Smooth muscle cell (in vitro differentiated cells): Measurements from ENCODE around the gene ASH1L. TPM values are rescaled to one million over a fixed set of nuclear protein-coding genes. Genes with fewer than 3 reads are reported as not detected.

Experiments
- DNase-seq: peaks from one replicate; lab custom pipeline; 2025; ENCODE audit not compliant: unreplicated experiment; lab: John Stamatoyannopoulos, UW
- H2AFZ ChIP-seq: fragments of 200-600 bp; sonication (generic); 2 replicates; pipeline ENCODE4 v1.6.0; 2016; ENCODE audit warnings: antibody characterized with exemption, low read depth, mild to moderate bottlenecking
- H3F3A ChIP-seq: fragments of 200-600 bp; sonication (generic); 2 replicates; pipeline ENCODE4 v1.6.0; 2017; ENCODE audit warnings: antibody characterized with exemption, low read depth
- H3K27ac ChIP-seq: fragments of 200-600 bp; sonication (generic); 2 replicates; pipeline ENCODE4 v1.5.1; 2016; ENCODE audit warnings: low read depth, mild to moderate bottlenecking
- H3K27me3 ChIP-seq: fragments of 200-600 bp; sonication (generic); 2 replicates; pipeline ENCODE4 v1.6.1; 2016; ENCODE audit warnings: low read depth, mild to moderate bottlenecking
- H3K36me3 ChIP-seq: fragments of 200-600 bp; sonication (generic); 2 replicates; pipeline ENCODE4 v1.5.1; 2016; ENCODE audit warnings: low read depth
- H3K4me1 ChIP-seq: fragments of 200-600 bp; sonication (generic); 2 replicates; pipeline ENCODE4 v1.5.1; 2016; ENCODE audit warnings: low read depth
- H3K4me2 ChIP-seq: fragments of 200-600 bp; sonication (generic); 2 replicates; pipeline ENCODE4 v1.6.0; 2016; ENCODE audit warnings: mild to moderate bottlenecking
- H3K4me3 ChIP-seq: fragments of 200-600 bp; sonication (generic); 2 replicates; pipeline ENCODE4 v1.5.1; 2016; ENCODE audit warnings: mild to moderate bottlenecking
- H3K79me2 ChIP-seq: fragments of 200-600 bp; sonication (generic); 2 replicates; pipeline ENCODE4 v1.6.0; 2016; ENCODE audit warnings: low read depth, mild to moderate bottlenecking
- H3K9ac ChIP-seq: fragments of 200-600 bp; sonication (generic); 2 replicates; pipeline ENCODE4 v1.6.0; 2016; ENCODE audit warnings: low read depth
- H3K9me3 ChIP-seq: fragments of 200-600 bp; sonication (generic); replicated peaks from 2 replicates; pipeline ENCODE4 v1.5.1; 2016; ENCODE audit warnings: low read depth
- H4K20me1 ChIP-seq: fragments of 200-600 bp; sonication (generic); 2 replicates; pipeline ENCODE4 v1.6.0; 2016; ENCODE audit warnings: low read depth
- WGBS: methylation state at CpG from one replicate; pipeline ENCODE4 v1.1.7; 2016; ENCODE audit warnings: low lambda C conversion rate; 5-methylcytosine and 5-hydroxymethylcytosine counted together
- polyA plus RNA-seq: library from polyadenylated mRNA; unstranded; fragments of >200 nt; fragmentation: Nextera tagmentation; extraction: Ambion mirVana; gene quantifications from 2 replicates; pipeline ENCODE4 v1.2.1, GENCODE V29; 2016
- total RNA-seq: library from RNA; depleted of rRNA; stranded (reverse); fragments of >200 nt; gene quantifications from 2 replicates; pipeline ENCODE4 v1.2.3, GENCODE V29; 2014
- TF ChIP-seq, protein P1 (sequence below): fragments of 200-600 bp; sonication (generic); IDR thresholded peaks from 2 replicates; pipeline ENCODE4 v1.5.1; 2017; ENCODE audit warnings: borderline replicate concordance, mild to moderate bottlenecking, antibody characterized with exemption; ENCODE audit not compliant: insufficient read depth, poor library complexity, severe bottlenecking

ASH1L gene
- total and polyA plus RNA-seq, 2 experiments from 2014 or later: 9.2 to 38.7 TPM

DNA sequence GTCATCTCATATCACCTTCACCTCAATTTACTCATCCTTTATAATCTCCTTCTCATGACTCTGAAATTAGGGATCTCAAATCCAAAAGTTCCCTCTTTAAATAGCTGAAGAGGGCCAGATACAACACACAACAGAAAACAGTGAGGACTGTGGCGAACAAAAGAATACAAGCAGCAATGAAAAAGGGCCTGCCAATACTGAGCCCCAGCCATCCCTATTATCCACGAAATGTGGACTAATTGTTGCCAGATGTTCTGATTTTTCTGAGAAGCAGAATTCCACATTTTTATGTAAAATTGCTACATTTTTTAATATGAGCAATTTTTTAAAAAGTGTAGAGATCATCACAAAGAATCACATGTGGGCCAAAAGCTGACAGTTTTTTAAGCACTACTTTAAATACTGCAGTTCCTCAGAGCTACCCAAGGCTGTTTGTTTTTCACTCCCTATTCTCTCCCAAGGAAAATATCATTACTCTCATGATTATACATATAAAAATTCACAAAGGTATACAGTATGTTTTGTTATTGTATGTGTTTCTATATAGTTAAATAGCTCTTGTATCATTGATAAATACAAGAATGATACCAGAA, 90.0 kb downstream of the ASH1L start:
- 89% methylated on average over 2 of the region's 2 CpGs for WGBS
- no peak overlapping the region for H3K9ac ChIP-seq
- no peak overlapping the region for H2AFZ ChIP-seq
- H3K4me2 ChIP-seq: no peak overlapping the region
- no peak for DNase-seq
- H3K36me3 ChIP-seq: peaks cover 6% of the 10 kb centered on the region
- H3K9me3 ChIP-seq: no peaks in the 10 kb centered on the region
- H3K27me3 ChIP-seq: no peaks in the 10 kb centered on the region
- TF ChIP-seq, protein P1, sequence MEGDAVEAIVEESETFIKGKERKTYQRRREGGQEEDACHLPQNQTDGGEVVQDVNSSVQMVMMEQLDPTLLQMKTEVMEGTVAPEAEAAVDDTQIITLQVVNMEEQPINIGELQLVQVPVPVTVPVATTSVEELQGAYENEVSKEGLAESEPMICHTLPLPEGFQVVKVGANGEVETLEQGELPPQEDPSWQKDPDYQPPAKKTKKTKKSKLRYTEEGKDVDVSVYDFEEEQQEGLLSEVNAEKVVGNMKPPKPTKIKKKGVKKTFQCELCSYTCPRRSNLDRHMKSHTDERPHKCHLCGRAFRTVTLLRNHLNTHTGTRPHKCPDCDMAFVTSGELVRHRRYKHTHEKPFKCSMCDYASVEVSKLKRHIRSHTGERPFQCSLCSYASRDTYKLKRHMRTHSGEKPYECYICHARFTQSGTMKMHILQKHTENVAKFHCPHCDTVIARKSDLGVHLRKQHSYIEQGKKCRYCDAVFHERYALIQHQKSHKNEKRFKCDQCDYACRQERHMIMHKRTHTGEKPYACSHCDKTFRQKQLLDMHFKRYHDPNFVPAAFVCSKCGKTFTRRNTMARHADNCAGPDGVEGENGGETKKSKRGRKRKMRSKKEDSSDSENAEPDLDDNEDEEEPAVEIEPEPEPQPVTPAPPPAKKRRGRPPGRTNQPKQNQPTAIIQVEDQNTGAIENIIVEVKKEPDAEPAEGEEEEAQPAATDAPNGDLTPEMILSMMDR: no peak
- peaks cover 33% of the 10 kb centered on the region for H4K20me1 ChIP-seq
- H3F3A ChIP-seq: peaks cover 10% of the 10 kb centered on the region
- H3K4me1 ChIP-seq: peaks cover under 1% of the 10 kb centered on the region
- H3K4me3 ChIP-seq: no peak overlapping the region
- H3K27ac ChIP-seq: no peak overlapping the region
- peaks cover 67% of the 10 kb centered on the region for H3K79me2 ChIP-seq

DNA sequence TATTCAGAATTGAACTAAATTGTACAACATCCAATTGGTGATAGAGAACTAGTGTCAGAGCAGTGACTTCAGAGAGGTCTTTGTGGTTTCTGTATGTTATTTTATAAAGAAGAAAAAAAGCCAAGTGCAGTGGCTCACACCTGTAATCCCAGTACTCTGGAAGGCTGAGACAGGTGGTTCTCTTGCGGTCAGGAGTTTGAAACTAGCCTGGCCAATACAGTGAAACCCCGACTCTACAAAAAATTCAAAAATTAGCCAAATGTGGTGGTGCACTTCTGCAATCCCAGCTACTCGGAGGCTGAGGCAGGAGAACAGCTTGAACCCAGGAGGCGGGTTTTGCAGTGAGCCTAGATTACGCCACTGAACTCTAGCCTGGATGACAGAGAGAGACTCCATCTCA, 90.7 kb downstream of the ASH1L start:
- Histone ChIP-seq H3K27ac (no peak overlapping the region), H3K79me2 (peaks cover 69% of the 10 kb centered on the region), H3K4me2 (no peak overlapping the region), H3K27me3 (no peaks in the 10 kb centered on the region), H3K36me3 (peaks cover 6% of the 10 kb centered on the region), H3K4me1 (peaks cover 6% of the 10 kb centered on the region), H3K9ac (no peak overlapping the region), H4K20me1 (peaks cover 33% of the 10 kb centered on the region), H2AFZ (no peak overlapping the region), H3F3A (peaks cover 14% of the 10 kb centered on the region), H3K4me3 (no peak overlapping the region), H3K9me3 (no peaks in the 10 kb centered on the region)
- TF ChIP-seq, protein P1: no peak
- DNase-seq: no peak
- 99% methylated on average over 5 of the region's 5 CpGs for WGBS

DNA sequence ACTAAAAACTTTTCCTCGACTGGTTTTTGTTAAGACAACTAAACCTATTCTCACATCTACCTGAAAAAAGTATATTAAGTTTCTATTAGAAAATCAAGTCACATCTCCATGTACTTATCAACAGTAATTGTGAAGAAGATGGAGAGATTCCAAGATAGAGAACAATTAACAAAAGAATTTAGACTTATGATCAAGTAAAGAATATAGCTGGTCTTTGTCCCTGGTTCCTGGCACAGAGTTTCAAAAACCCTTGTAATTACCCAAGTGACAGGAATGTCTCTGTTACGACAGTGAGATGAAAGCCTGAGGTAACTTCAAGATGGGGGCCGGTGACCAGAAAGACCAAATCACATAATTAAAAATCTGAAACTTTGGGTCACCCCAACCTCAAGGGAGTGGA, 91.6 kb downstream of the ASH1L start:
- H3K27ac ChIP-seq: no peak overlapping the region
- H3K36me3 ChIP-seq: peaks cover 6% of the 10 kb centered on the region
- no peak overlapping the region for H3K4me2 ChIP-seq
- peaks cover 21% of the 10 kb centered on the region for H3F3A ChIP-seq
- H3K9ac ChIP-seq: no peak overlapping the region
- no peak overlapping the region for H3K4me3 ChIP-seq
- over 99% methylated on average over 3 of the region's 3 CpGs for WGBS
- peaks cover 32% of the 10 kb centered on the region for H4K20me1 ChIP-seq
- no peak overlapping the region for H2AFZ ChIP-seq
- TF ChIP-seq, protein P1: no peak
- H3K4me1 ChIP-seq: peaks cover 12% of the 10 kb centered on the region
- H3K79me2 ChIP-seq: peaks cover 69% of the 10 kb centered on the region
- H3K9me3 ChIP-seq: no peaks in the 10 kb centered on the region
- no peak for DNase-seq
- H3K27me3 ChIP-seq: no peaks in the 10 kb centered on the region

DNA sequence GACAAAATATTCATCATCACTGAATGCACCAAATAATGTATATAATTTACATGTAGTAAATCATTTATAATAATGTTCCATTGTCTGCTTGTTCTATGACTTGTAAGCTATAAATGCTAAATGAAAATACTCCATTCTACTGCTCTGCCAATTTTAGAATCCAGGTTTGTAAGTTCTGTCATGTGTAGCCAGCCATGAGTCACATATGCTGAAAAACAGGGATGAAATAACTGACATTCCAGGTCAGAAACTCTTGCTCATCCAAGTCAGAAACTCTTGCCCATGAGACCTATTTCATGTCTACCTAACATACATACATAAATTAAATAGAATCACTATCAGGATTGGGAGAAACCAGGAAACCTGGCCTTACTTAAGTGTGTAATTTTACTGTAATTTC, 95.6 kb downstream of the ASH1L start:
- TF ChIP-seq, protein P1: no peak
- DNase-seq: no peak
- Histone ChIP-seq H3K9ac (peak overlapping the region; percentile 94), H3K4me2 (peak overlapping the region; percentile 75), H2AFZ (no peak overlapping the region), H3K27me3 (no peaks in the 10 kb centered on the region), H3K9me3 (no peaks in the 10 kb centered on the region), H3K36me3 (no peaks in the 10 kb centered on the region), H3K4me1 (peaks cover 28% of the 10 kb centered on the region), H3K79me2 (peaks cover 56% of the 10 kb centered on the region), H3K27ac (peak overlapping the region; percentile 99), H4K20me1 (peaks cover 9% of the 10 kb centered on the region), H3F3A (peaks cover 34% of the 10 kb centered on the region), H3K4me3 (no peak overlapping the region)
